ENCODE results near the gene CEP152.

CEP152 gene

GRCh38 chr15:48828906-48829305 is 18.0 kb upstream of the CEP152 start:
- H3K4me3 ChIP-seq (ENCODE audit: low read depth, low read length): no peak overlapping the region
- TF ChIP-seq CTCF (IDR thresholded peaks at IDR 0.05; ENCODE audit: insufficient read depth, low read depth, low read length, missing control alignments): no peak
- no peak for DNase-seq (ENCODE audit: low read depth)

GRCh38 chr15:48828471-48828870 is 17.6 kb upstream of the CEP152 start:
- no peak for DNase-seq (ENCODE audit: low read depth)
- no peak overlapping the region for H3K4me3 ChIP-seq (ENCODE audit: low read depth, low read length)
- TF ChIP-seq CTCF (IDR thresholded peaks at IDR 0.05; ENCODE audit: insufficient read depth, low read depth, low read length, missing control alignments): no peak

GRCh38 chr15:48825075-48825474 is 14.2 kb upstream of the CEP152 start:
- no peak for TF ChIP-seq CTCF (IDR thresholded peaks at IDR 0.05; ENCODE audit: insufficient read depth, low read depth, low read length, missing control alignments)
- no peak overlapping the region for H3K4me3 ChIP-seq (ENCODE audit: low read depth, low read length)
- no peak for DNase-seq (ENCODE audit: low read depth)

DNA sequence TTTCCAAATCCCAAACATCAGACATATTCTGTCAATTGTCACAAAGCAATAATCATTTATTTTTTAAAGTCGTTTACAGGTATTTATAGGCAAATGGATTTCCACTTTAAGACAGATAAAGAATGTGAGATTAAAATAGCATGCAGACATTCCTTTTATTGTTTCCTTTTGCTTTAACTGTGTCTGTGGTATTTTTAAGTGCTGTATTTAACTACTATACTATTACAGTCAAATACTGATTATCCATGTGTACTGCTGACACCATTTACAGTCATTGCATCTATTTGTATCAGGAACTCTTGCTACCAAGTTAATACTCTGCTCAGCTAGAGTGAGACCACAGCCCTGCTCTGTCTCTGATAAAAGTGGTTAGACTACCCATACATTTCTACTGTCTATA is 12.8 kb upstream of the CEP152 start:
- DNase-seq (ENCODE audit: low read depth): no peak
- H3K4me3 ChIP-seq (ENCODE audit: low read depth, low read length): no peak overlapping the region
- no peak for TF ChIP-seq CTCF (IDR thresholded peaks at IDR 0.05; ENCODE audit: insufficient read depth, low read depth, low read length, missing control alignments)

DNA sequence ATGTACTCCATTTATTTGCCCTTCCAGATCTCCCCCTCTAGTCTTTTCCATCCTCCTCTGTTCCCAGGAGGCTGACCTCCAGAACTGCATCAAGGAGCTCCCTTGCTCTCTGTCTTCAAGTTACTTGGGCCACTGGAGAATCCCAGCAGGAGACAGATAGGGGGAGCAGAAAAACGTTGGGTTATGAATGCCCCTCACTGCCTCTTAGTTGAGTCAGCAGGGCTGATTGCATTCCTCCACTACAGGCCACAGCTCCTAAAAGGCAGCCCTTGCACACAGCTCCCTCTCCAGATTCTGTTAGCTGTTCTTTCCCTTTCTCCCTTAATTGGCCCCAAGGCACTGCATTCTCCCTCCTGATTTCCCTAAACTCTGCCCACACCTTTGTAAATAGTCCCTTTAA is 12.4 kb upstream of the CEP152 start:
- TF ChIP-seq CTCF (IDR thresholded peaks at IDR 0.05; ENCODE audit: insufficient read depth, low read depth, low read length, missing control alignments): no peak
- H3K4me3 ChIP-seq (ENCODE audit: low read depth, low read length): no peak overlapping the region
- DNase-seq (ENCODE audit: low read depth): no peak

DNA sequence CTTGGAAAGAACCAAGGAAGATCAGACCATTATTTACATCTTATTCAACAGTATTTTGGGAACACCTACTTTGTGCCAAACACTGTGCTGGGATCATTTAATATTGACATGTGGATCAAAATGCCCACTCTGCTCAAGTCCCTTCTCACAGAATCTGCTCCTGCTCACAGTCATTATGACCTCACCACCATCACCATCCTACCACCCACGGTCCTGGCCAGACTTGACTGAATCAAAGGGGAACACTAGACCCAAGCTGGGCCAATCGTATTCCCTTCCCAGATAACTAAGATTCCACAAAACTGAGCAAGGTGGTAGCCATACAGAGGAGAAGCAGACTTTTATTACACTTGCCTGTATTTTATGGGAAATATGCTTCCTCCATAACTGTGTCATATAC is 3.4 kb upstream of the CEP152 start:
- no peak for DNase-seq (ENCODE audit: low read depth)
- H3K4me3 ChIP-seq (ENCODE audit: low read depth, low read length): no peak overlapping the region
- TF ChIP-seq CTCF (IDR thresholded peaks at IDR 0.05; ENCODE audit: insufficient read depth, low read depth, low read length, missing control alignments): no peak

GRCh38 chr15:48811325-48811958 is 573 bp upstream of the CEP152 start:
- H3K4me3 ChIP-seq (ENCODE audit: low read depth, low read length): peak overlapping the region; percentile 72
- DNase-seq (ENCODE audit: low read depth): no peak
- TF ChIP-seq CTCF (IDR thresholded peaks at IDR 0.05; ENCODE audit: insufficient read depth, low read depth, low read length, missing control alignments): no peak

All from GM12865 (cell line).